Esophagus squamous epithelium (tissue), 4 donors: ENCODE data around the gene LARP1.

ENCODE experiments used
- CTCF ChIP-seq, 6 experiments: fragments of 450-650 bp in 4 of 6; fragments of 200-600 bp in 2 of 6; sonication (generic) in 2 of 6; IDR thresholded peaks; one replicate each; pipeline ENCODE4 v1.5.1; 2016 to 2019; ENCODE audit warnings: antibody characterized with exemption in 6 of 6, mild to moderate bottlenecking in 4 of 6, moderate library complexity in 4 of 6
- POLR2A ChIP-seq, 4 donors: fragments of 450-650 bp; IDR thresholded peaks; one replicate each; pipeline ENCODE4 v1.6.1; 2017; ENCODE audit warnings: antibody characterized with exemption in 4 of 4, mild to moderate bottlenecking in 4 of 4, moderate library complexity in 3 of 4

DNA sequence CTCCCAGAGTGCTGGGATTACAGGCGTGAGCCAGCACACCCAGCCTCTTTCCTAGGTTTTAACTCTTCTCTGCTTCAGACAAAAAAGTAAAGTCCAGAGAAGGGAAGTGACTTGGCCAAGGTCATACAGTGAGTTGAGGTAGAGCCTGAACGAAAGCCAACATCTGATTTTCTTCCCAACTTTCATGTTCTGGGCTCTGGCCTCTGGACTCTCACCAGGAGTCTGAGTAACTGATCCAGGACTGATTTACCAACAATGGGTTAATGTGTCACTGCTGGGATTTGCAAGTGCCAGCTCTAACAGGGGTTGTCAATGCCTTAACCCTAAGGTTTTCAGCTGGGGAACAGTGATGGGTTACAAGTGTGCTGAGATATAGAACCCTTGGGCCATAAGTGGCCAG, 32.2 kb upstream of the LARP1 start:
- no peak for TF ChIP-seq CTCF (IDR thresholded peaks at IDR 0.05)
- no peak for TF ChIP-seq POLR2A (IDR thresholded peaks at IDR 0.05)
